Vagina (tissue), 2 donors: ENCODE results near the gene PLSCR2.

ENCODE experiments used
- CTCF ChIP-seq, 3 experiments: fragments of 450-650 bp in 2 of 3; fragments of 200-600 bp in 1 of 3; sonication (generic) in 1 of 3; IDR thresholded peaks; one replicate each; pipeline ENCODE4 v1.5.1; 2017 to 2019; ENCODE audit warnings: antibody characterized with exemption in 3 of 3, mild to moderate bottlenecking in 2 of 3, moderate library complexity in 2 of 3
- POLR2A ChIP-seq, 2 donors: fragments of 450-650 bp; IDR thresholded peaks; one replicate each; pipeline ENCODE4 v1.6.1; 2017; ENCODE audit warnings: antibody characterized with exemption in 2 of 2, mild to moderate bottlenecking in 2 of 2, moderate library complexity in 2 of 2
- POLR2AphosphoS5 ChIP-seq, 2 donors: sonication (generic); formaldehyde crosslinking; IDR thresholded peaks; one replicate each; pipeline ENCODE4 v1.9.0; 2017; ENCODE audit warnings: antibody characterized with exemption in 2 of 2, mild to moderate bottlenecking in 2 of 2, low read depth in 1 of 2; ENCODE audit not compliant: insufficient read depth in 1 of 2

GRCh38 chr3:146505516-146505915, 36.2 kb upstream of the PLSCR2 start:
- TF ChIP-seq CTCF (IDR thresholded peaks at IDR 0.05) (no peak), POLR2A (IDR thresholded peaks at IDR 0.05) (no peak), POLR2AphosphoS5 (IDR thresholded peaks at IDR 0.05; ENCODE audit: insufficient read depth in 1 of 2, low read depth in 1 of 2) (no peak)
